ENCODE results near the gene LRRC8E.

Gene LRRC8E

GRCh38 chr19:7908078-7908699, 19.9 kb downstream of the LRRC8E start:
- no peak for TF ChIP-seq SIN3A (IDR thresholded peaks at IDR 0.05; ENCODE audit: borderline replicate concordance, insufficient read depth, low read length)
- TF ChIP-seq TAF1 (IDR thresholded peaks at IDR 0.05; ENCODE audit: borderline replicate concordance, insufficient read depth, low read length) = no peak
- peak; percentile 14; the same call in 1 of the 2 replicates for TF ChIP-seq POLR2AphosphoS5 (IDR thresholded peaks at IDR 0.05; ENCODE audit: low read depth, low read length)
- TF ChIP-seq, protein P1, sequence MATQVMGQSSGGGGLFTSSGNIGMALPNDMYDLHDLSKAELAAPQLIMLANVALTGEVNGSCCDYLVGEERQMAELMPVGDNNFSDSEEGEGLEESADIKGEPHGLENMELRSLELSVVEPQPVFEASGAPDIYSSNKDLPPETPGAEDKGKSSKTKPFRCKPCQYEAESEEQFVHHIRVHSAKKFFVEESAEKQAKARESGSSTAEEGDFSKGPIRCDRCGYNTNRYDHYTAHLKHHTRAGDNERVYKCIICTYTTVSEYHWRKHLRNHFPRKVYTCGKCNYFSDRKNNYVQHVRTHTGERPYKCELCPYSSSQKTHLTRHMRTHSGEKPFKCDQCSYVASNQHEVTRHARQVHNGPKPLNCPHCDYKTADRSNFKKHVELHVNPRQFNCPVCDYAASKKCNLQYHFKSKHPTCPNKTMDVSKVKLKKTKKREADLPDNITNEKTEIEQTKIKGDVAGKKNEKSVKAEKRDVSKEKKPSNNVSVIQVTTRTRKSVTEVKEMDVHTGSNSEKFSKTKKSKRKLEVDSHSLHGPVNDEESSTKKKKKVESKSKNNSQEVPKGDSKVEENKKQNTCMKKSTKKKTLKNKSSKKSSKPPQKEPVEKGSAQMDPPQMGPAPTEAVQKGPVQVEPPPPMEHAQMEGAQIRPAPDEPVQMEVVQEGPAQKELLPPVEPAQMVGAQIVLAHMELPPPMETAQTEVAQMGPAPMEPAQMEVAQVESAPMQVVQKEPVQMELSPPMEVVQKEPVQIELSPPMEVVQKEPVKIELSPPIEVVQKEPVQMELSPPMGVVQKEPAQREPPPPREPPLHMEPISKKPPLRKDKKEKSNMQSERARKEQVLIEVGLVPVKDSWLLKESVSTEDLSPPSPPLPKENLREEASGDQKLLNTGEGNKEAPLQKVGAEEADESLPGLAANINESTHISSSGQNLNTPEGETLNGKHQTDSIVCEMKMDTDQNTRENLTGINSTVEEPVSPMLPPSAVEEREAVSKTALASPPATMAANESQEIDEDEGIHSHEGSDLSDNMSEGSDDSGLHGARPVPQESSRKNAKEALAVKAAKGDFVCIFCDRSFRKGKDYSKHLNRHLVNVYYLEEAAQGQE (IDR thresholded peaks at IDR 0.05; ENCODE audit: insufficient read depth in 1 of 2, low read depth in 2 of 2, low read length in 2 of 2) = no peak
- no peak for TF ChIP-seq FOXP2 (optimal IDR thresholded peaks at IDR 0.05; ENCODE audit: borderline replicate concordance, extremely low read depth, extremely low read length, insufficient read depth)

DNA sequence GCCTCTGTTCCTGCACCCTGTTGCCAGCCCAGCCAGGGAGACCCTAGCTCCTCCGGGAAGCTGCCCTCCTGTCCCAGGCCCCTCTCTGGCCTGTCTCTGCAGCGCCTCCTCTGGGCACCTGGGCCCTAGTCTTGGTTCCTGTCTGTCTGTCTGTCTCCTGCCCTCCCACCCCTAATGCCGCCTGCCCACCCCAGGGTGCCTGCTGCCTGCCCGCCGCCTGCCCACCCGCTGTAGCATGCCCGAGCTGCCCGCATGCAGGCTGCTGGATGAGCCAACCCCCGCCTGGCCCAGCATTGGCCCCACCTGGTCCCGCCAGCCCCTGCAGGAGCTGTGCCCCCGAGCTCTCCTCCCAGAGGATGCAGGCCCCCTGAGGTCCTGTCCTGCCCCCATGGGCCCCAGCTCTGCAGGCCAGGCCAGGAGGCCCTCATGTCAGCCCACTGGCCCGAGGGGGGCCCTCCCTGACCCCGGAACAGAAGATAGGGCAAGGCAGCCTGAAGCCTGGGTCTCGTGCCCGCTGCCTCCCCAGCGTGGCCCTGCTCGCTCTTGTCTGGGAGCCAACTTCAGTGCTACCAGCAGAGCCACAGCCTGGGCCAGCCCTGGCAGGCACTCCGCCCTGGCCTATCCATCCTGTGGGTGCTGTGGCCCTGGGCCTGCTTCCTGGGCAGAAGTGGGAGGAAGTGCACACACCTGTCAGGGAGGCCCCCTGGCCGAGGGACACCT, 20.6 kb downstream of the LRRC8E start:
- TF ChIP-seq, protein P1 (IDR thresholded peaks at IDR 0.05; ENCODE audit: insufficient read depth in 1 of 2, low read depth in 2 of 2, low read length in 2 of 2) = no peak
- TF ChIP-seq POLR2AphosphoS5 (IDR thresholded peaks at IDR 0.05; ENCODE audit: low read depth, low read length) (no peak), TAF1 (IDR thresholded peaks at IDR 0.05; ENCODE audit: borderline replicate concordance, insufficient read depth, low read length) (no peak)

DNA sequence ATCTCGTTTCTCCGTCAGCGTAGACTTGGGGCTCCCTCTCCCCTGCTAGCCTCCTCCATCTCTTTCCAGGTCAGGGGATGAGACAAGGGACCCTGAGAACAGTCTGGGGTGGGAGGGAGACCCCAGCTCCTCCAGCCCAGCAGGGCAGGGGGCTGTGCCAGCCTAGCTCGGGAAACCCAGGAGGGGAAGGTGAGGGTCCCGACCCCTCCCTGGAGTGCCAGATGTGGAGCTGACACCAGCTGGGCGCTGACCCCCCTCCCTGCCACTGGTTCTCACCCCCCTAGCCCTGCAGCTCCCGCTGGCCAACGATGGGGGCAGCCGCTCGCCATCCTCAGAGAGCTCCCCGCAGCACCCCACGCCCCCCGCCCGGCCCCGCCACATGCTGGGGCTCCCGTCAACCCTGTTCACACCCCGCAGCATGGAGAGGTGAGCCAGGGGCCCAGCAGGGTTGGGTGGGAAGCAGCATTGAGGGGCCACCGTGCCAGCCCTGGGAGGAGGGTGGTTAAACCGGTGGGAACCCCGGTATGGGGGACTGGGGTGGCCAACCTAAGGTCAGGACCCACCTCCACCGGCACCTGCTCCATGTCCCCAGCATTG, 21.3 kb downstream of the LRRC8E start:
- TF ChIP-seq SIN3A (IDR thresholded peaks at IDR 0.05; ENCODE audit: borderline replicate concordance, insufficient read depth, low read length) (no peak), FOXP2 (optimal IDR thresholded peaks at IDR 0.05; ENCODE audit: borderline replicate concordance, extremely low read depth, extremely low read length, insufficient read depth) (no peak), POLR2AphosphoS5 (IDR thresholded peaks at IDR 0.05; ENCODE audit: low read depth, low read length) (no peak)
- TF ChIP-seq, protein P1 (IDR thresholded peaks at IDR 0.05; ENCODE audit: insufficient read depth in 1 of 2, low read depth in 2 of 2, low read length in 2 of 2) = no peak

GRCh38 chr19:7910321-7911161, 22.2 kb downstream of the LRRC8E start:
- TF ChIP-seq POLR2AphosphoS5 (IDR thresholded peaks at IDR 0.05; ENCODE audit: low read depth, low read length) (0 out of 2 replicates have a peak, but pooled peaks have one; percentile 36), TAF1 (IDR thresholded peaks at IDR 0.05; ENCODE audit: borderline replicate concordance, insufficient read depth, low read length) (no peak)

- TF ChIP-seq FOXP2 (optimal IDR thresholded peaks at IDR 0.05; ENCODE audit: borderline replicate concordance, extremely low read depth, extremely low read length, insufficient read depth) = no peak
- no peak for TF ChIP-seq TAF1 (IDR thresholded peaks at IDR 0.05; ENCODE audit: borderline replicate concordance, insufficient read depth, low read length)
- TF ChIP-seq SIN3A (IDR thresholded peaks at IDR 0.05; ENCODE audit: borderline replicate concordance, insufficient read depth, low read length) = no peak
- TF ChIP-seq, protein P1 (IDR thresholded peaks at IDR 0.05; ENCODE audit: insufficient read depth in 1 of 2, low read depth in 2 of 2, low read length in 2 of 2) = no peak
- no peak for TF ChIP-seq POLR2AphosphoS5 (IDR thresholded peaks at IDR 0.05; ENCODE audit: low read depth, low read length)
These were observed 23.3 kb downstream of the LRRC8E start for GRCh38 chr19:7911508-7912143.

All from PFSK-1 (cell line).